HEK293 (cell line): Measurements from ENCODE around the gene NCOA7.

Experiments used
- GLIS2 ChIP-seq: fragments of 450-650 bp; formaldehyde crosslinking; IDR thresholded peaks from 2 replicates; pipeline ENCODE4 v1.5.1; 2016; ENCODE audit warnings: missing biosample characterization, missing genetic modification characterization
- HOXA7 ChIP-seq: sonication (generic); formaldehyde crosslinking; IDR thresholded peaks from 2 replicates; pipeline ENCODE4 v1.8.1; 2022; ENCODE audit warnings: missing genetic modification reagents, borderline replicate concordance
- MEIS1 ChIP-seq: sonication (generic); formaldehyde crosslinking; IDR thresholded peaks from 2 replicates; pipeline ENCODE4 v1.8.1; 2022; ENCODE audit warnings: missing genetic modification reagents, mild to moderate bottlenecking, borderline replicate concordance
- MYNN ChIP-seq: fragments of 450-650 bp; formaldehyde crosslinking; IDR thresholded peaks from 2 replicates; pipeline ENCODE4 v1.5.1; 2016; ENCODE audit warnings: missing biosample characterization, missing genetic modification characterization, borderline replicate concordance
- OSR2 ChIP-seq: fragments of 450-650 bp; formaldehyde crosslinking; IDR thresholded peaks from 2 replicates; pipeline ENCODE4 v1.5.1; 2016; ENCODE audit warnings: missing biosample characterization, missing genetic modification characterization
- RBAK ChIP-seq: fragments of 450-650 bp; formaldehyde crosslinking; IDR thresholded peaks from 2 replicates; pipeline ENCODE4 v1.5.1; 2016; ENCODE audit warnings: missing biosample characterization, missing genetic modification characterization
- SETDB1 ChIP-seq: IDR thresholded peaks from one replicate; pipeline ENCODE4 v1.6.1; 2017; ENCODE audit warnings: mild to moderate bottlenecking, low read length, moderate library complexity, mixed read lengths; ENCODE audit not compliant: insufficient read length
- YY1 ChIP-seq: fragments of 450-650 bp; formaldehyde crosslinking; IDR thresholded peaks from 2 replicates; pipeline ENCODE4 v1.5.1; 2018; ENCODE audit warnings: missing biosample characterization, missing genetic modification characterization
- ZFP37 ChIP-seq: fragments of 450-650 bp; formaldehyde crosslinking; IDR thresholded peaks from 2 replicates; pipeline ENCODE4 v1.5.1; 2016; ENCODE audit warnings: missing biosample characterization, missing genetic modification characterization
- ZNF138 ChIP-seq: fragments of 450-650 bp; formaldehyde crosslinking; IDR thresholded peaks from 2 replicates; pipeline ENCODE4 v1.5.1; 2016; ENCODE audit warnings: missing biosample characterization, missing genetic modification characterization, borderline replicate concordance
- ZNF211 ChIP-seq: fragments of 450-650 bp; formaldehyde crosslinking; IDR thresholded peaks from 2 replicates; pipeline ENCODE4 v1.5.1; 2016; ENCODE audit warnings: low read depth, missing biosample characterization, missing genetic modification characterization
- ZNF311 ChIP-seq: fragments of 450-650 bp; formaldehyde crosslinking; IDR thresholded peaks from 2 replicates; pipeline ENCODE4 v1.5.1; 2017; ENCODE audit warnings: missing biosample characterization, missing genetic modification characterization, borderline replicate concordance
- ZNF324 ChIP-seq: fragments of 450-650 bp; formaldehyde crosslinking; IDR thresholded peaks from 2 replicates; pipeline ENCODE4 v1.5.1; 2016; ENCODE audit warnings: missing biosample characterization, missing genetic modification characterization
- ZNF561 ChIP-seq: fragments of 450-650 bp; IDR thresholded peaks from 2 replicates; pipeline ENCODE4 v1.5.1; 2018; ENCODE audit warnings: missing biosample characterization, missing genetic modification characterization, borderline replicate concordance
- ZNF571 ChIP-seq: fragments of 450-650 bp; formaldehyde crosslinking; IDR thresholded peaks from 2 replicates; pipeline ENCODE4 v1.5.0; 2017; ENCODE audit warnings: missing biosample characterization, missing genetic modification characterization
- ZNF707 ChIP-seq: fragments of 450-650 bp; formaldehyde crosslinking; IDR thresholded peaks from 2 replicates; pipeline ENCODE4 v1.5.1; 2016; ENCODE audit warnings: missing biosample characterization, missing genetic modification characterization
- ZSCAN23 ChIP-seq: fragments of 450-650 bp; formaldehyde crosslinking; IDR thresholded peaks from 2 replicates; pipeline ENCODE4 v1.5.1; 2016; ENCODE audit warnings: missing biosample characterization, missing genetic modification characterization
- ZSCAN30 ChIP-seq: fragments of 450-650 bp; IDR thresholded peaks from 2 replicates; pipeline ENCODE4 v1.5.1; 2018; ENCODE audit warnings: missing biosample characterization, mild to moderate bottlenecking, missing genetic modification characterization, moderate library complexity
- TF ChIP-seq, protein P1 (sequence below): fragments of 450-650 bp; formaldehyde crosslinking; IDR thresholded peaks from 2 replicates; pipeline ENCODE4 v1.5.1; 2016; ENCODE audit warnings: missing biosample characterization, missing genetic modification characterization, borderline replicate concordance
- TF ChIP-seq, protein P2 (sequence below): fragments of 450-650 bp; formaldehyde crosslinking; IDR thresholded peaks from 2 replicates; pipeline ENCODE4 v1.5.1; 2017; ENCODE audit warnings: missing biosample characterization, missing genetic modification characterization
- TF ChIP-seq, protein P3 (sequence below): fragments of 450-650 bp; formaldehyde crosslinking; IDR thresholded peaks from 2 replicates; pipeline ENCODE4 v1.5.1; 2016; ENCODE audit warnings: missing biosample characterization, missing genetic modification characterization
- TF ChIP-seq, protein P4 (sequence below): fragments of 450-650 bp; formaldehyde crosslinking; IDR thresholded peaks from 2 replicates; pipeline ENCODE4 v1.5.1; 2016; ENCODE audit warnings: missing biosample characterization, missing genetic modification characterization
- TF ChIP-seq, protein P5 (sequence below): fragments of 450-650 bp; formaldehyde crosslinking; IDR thresholded peaks from 2 replicates; pipeline ENCODE4 v1.5.1; 2016; ENCODE audit warnings: missing biosample characterization, missing genetic modification characterization, borderline replicate concordance
- TF ChIP-seq, protein P6 (sequence below): fragments of 450-650 bp; formaldehyde crosslinking; IDR thresholded peaks from 2 replicates; pipeline ENCODE4 v1.5.1; 2016; ENCODE audit warnings: missing biosample characterization, missing genetic modification characterization

Gene NCOA7

DNA sequence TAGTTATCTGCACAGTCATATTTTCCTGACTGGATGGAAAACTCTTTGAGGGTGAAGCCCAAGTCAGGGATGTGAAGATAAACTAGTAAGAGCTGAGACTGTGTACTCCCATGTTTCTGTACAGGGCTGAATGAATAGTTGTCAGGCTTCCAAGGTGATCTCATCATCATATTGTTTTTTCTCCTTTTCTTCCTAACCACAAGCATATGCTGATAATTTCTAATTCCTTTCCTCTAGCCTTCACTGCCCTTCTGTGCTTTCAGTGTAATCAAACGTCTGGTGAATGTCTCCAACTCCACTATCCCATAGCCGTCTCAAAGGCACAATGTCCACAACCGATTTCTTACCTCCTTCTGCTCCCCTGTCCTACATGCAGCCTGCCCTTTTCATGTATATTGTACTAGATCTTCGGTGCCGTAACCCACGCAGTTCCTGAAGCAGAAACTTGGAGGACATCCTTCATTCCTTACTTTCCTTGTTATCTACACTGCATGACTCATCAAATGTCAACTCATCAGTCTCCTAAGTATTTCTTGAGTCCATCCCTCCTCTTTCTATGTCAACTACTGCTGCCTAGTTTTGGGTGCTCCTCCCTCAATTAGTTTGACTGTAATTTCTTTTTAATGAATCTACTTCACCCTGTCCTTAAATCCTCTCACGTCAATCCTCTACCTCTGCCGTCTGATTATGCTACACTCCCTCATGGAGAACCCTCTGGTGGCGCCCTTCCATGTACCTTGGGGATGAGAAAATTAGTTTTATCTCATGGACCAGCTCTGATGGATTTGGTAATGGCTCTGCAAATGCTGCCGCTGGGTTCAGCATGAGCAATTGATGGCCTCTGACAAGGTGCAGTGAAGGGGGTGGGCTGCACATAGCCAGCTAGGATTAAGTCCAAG lies 21.9 kb downstream of the NCOA7 start (continued):
- peak; percentile 22 for TF ChIP-seq SETDB1
- no peak; the same call in 1 of the 2 replicates for TF ChIP-seq ZNF211 (tag by site-specific recombination)
- TF ChIP-seq GLIS2 (tag by site-specific recombination): no peak
- TF ChIP-seq, protein P1, sequence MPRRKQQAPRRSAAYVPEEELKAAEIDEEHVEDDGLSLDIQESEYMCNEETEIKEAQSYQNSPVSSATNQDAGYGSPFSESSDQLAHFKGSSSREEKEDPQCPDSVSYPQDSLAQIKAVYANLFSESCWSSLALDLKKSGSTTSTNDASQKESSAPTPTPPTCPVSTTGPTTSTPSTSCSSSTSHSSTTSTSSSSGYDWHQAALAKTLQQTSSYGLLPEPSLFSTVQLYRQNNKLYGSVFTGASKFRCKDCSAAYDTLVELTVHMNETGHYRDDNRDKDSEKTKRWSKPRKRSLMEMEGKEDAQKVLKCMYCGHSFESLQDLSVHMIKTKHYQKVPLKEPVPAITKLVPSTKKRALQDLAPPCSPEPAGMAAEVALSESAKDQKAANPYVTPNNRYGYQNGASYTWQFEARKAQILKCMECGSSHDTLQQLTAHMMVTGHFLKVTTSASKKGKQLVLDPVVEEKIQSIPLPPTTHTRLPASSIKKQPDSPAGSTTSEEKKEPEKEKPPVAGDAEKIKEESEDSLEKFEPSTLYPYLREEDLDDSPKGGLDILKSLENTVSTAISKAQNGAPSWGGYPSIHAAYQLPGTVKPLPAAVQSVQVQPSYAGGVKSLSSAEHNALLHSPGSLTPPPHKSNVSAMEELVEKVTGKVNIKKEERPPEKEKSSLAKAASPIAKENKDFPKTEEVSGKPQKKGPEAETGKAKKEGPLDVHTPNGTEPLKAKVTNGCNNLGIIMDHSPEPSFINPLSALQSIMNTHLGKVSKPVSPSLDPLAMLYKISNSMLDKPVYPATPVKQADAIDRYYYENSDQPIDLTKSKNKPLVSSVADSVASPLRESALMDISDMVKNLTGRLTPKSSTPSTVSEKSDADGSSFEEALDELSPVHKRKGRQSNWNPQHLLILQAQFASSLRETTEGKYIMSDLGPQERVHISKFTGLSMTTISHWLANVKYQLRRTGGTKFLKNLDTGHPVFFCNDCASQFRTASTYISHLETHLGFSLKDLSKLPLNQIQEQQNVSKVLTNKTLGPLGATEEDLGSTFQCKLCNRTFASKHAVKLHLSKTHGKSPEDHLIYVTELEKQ (tag by site-specific recombination): no peak; the same call in 1 of the 2 replicates
- TF ChIP-seq, protein P2, sequence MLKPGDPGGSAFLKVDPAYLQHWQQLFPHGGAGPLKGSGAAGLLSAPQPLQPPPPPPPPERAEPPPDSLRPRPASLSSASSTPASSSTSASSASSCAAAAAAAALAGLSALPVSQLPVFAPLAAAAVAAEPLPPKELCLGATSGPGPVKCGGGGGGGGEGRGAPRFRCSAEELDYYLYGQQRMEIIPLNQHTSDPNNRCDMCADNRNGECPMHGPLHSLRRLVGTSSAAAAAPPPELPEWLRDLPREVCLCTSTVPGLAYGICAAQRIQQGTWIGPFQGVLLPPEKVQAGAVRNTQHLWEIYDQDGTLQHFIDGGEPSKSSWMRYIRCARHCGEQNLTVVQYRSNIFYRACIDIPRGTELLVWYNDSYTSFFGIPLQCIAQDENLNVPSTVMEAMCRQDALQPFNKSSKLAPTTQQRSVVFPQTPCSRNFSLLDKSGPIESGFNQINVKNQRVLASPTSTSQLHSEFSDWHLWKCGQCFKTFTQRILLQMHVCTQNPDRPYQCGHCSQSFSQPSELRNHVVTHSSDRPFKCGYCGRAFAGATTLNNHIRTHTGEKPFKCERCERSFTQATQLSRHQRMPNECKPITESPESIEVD: peak; percentile 95
- TF ChIP-seq ZNF311 (tag by site-specific recombination): no peak
- peak; percentile 87 for TF ChIP-seq OSR2 (tag by site-specific recombination)
- no peak for TF ChIP-seq ZSCAN23 (tag by site-specific recombination)
- no peak for TF ChIP-seq HOXA7 (CRISPR knock-in tag)
- no peak for TF ChIP-seq ZNF571 (tag by site-specific recombination)
- TF ChIP-seq ZNF561 (tag by site-specific recombination): no peak
- TF ChIP-seq RBAK: no peak
- TF ChIP-seq, protein P3, sequence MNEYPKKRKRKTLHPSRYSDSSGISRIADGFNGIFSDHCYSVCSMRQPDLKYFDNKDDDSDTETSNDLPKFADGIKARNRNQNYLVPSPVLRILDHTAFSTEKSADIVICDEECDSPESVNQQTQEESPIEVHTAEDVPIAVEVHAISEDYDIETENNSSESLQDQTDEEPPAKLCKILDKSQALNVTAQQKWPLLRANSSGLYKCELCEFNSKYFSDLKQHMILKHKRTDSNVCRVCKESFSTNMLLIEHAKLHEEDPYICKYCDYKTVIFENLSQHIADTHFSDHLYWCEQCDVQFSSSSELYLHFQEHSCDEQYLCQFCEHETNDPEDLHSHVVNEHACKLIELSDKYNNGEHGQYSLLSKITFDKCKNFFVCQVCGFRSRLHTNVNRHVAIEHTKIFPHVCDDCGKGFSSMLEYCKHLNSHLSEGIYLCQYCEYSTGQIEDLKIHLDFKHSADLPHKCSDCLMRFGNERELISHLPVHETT (tag by site-specific recombination): peak; percentile 83; the same call in 1 of the 2 replicates
- no peak for TF ChIP-seq MEIS1 (CRISPR knock-in tag)
- TF ChIP-seq ZNF707 (tag by site-specific recombination): no peak
- peak; percentile 33 for TF ChIP-seq ZNF324 (tag by site-specific recombination)
- no peak for TF ChIP-seq YY1
- TF ChIP-seq ZNF138: no peak
- 0 out of 2 replicates have a peak, but pooled peaks have one; percentile 16 for TF ChIP-seq ZSCAN30 (tag by site-specific recombination)
- peak; percentile 88 for TF ChIP-seq ZFP37 (tag by site-specific recombination)
- TF ChIP-seq MYNN: peak; percentile 8; the same call in 1 of the 2 replicates
- TF ChIP-seq, protein P4, sequence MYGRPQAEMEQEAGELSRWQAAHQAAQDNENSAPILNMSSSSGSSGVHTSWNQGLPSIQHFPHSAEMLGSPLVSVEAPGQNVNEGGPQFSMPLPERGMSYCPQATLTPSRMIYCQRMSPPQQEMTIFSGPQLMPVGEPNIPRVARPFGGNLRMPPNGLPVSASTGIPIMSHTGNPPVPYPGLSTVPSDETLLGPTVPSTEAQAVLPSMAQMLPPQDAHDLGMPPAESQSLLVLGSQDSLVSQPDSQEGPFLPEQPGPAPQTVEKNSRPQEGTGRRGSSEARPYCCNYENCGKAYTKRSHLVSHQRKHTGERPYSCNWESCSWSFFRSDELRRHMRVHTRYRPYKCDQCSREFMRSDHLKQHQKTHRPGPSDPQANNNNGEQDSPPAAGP (tag by site-specific recombination): peak; percentile 97
- TF ChIP-seq, protein P5, sequence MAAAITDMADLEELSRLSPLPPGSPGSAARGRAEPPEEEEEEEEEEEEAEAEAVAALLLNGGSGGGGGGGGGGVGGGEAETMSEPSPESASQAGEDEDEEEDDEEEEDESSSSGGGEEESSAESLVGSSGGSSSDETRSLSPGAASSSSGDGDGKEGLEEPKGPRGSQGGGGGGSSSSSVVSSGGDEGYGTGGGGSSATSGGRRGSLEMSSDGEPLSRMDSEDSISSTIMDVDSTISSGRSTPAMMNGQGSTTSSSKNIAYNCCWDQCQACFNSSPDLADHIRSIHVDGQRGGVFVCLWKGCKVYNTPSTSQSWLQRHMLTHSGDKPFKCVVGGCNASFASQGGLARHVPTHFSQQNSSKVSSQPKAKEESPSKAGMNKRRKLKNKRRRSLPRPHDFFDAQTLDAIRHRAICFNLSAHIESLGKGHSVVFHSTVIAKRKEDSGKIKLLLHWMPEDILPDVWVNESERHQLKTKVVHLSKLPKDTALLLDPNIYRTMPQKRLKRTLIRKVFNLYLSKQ (tag by site-specific recombination): no peak
- TF ChIP-seq, protein P6, sequence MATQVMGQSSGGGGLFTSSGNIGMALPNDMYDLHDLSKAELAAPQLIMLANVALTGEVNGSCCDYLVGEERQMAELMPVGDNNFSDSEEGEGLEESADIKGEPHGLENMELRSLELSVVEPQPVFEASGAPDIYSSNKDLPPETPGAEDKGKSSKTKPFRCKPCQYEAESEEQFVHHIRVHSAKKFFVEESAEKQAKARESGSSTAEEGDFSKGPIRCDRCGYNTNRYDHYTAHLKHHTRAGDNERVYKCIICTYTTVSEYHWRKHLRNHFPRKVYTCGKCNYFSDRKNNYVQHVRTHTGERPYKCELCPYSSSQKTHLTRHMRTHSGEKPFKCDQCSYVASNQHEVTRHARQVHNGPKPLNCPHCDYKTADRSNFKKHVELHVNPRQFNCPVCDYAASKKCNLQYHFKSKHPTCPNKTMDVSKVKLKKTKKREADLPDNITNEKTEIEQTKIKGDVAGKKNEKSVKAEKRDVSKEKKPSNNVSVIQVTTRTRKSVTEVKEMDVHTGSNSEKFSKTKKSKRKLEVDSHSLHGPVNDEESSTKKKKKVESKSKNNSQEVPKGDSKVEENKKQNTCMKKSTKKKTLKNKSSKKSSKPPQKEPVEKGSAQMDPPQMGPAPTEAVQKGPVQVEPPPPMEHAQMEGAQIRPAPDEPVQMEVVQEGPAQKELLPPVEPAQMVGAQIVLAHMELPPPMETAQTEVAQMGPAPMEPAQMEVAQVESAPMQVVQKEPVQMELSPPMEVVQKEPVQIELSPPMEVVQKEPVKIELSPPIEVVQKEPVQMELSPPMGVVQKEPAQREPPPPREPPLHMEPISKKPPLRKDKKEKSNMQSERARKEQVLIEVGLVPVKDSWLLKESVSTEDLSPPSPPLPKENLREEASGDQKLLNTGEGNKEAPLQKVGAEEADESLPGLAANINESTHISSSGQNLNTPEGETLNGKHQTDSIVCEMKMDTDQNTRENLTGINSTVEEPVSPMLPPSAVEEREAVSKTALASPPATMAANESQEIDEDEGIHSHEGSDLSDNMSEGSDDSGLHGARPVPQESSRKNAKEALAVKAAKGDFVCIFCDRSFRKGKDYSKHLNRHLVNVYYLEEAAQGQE (tag by site-specific recombination): no peak
